NB4 (cell line): Measurements from ENCODE around the gene CCR7.

Experiments
- MYC ChIP-seq: IDR thresholded peaks from 2 replicates; pipeline ENCODE4 v1.6.1; 2011; ENCODE audit warnings: low read depth, low read length
- POLR2A ChIP-seq: IDR thresholded peaks from 2 replicates; pipeline ENCODE4 v1.6.1; 2011; ENCODE audit warnings: mild to moderate bottlenecking; ENCODE audit not compliant: insufficient read length; ENCODE audit errors: extremely low read depth
- TF ChIP-seq, protein P1 (sequence below): IDR thresholded peaks from one replicate; pipeline ENCODE4 v1.5.1; 2012; ENCODE audit warnings: low read depth, low read length
- TF ChIP-seq, protein P2 (sequence below): IDR thresholded peaks from 2 replicates; pipeline ENCODE4 v1.6.1; 2011; ENCODE audit warnings: low read depth, low read length

DNA sequence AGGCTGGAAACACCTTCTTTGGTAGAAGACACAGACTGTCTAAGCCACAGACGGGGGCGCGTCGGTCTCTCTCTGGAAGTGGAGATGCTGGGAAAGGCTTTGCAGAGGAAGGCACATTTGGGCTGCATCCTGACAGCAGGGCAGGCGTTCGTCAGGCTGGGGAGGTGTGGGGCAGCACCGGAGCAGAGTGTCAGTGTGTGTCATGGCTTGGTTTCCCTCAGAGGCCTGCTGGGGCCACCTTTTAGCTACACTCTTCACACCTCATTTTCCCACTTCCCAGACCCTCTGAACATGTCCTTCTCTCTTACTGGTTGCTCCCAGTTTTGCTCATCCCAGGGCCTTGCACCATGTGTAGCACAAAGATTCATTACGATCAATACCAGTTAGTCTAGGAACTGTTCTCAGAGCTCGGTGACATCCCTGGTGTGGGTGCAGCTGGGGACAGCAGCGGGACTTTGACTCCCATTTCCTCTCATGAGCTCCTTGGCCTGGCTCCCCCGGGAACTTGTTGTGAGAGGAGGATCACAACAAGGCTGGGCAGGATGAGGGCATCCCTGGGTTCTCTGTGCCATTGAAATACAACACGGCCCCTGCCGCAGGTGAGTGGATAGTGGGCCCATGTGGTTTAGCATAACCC lies 49.3 kb upstream of the CCR7 start:
- TF ChIP-seq, protein P1, sequence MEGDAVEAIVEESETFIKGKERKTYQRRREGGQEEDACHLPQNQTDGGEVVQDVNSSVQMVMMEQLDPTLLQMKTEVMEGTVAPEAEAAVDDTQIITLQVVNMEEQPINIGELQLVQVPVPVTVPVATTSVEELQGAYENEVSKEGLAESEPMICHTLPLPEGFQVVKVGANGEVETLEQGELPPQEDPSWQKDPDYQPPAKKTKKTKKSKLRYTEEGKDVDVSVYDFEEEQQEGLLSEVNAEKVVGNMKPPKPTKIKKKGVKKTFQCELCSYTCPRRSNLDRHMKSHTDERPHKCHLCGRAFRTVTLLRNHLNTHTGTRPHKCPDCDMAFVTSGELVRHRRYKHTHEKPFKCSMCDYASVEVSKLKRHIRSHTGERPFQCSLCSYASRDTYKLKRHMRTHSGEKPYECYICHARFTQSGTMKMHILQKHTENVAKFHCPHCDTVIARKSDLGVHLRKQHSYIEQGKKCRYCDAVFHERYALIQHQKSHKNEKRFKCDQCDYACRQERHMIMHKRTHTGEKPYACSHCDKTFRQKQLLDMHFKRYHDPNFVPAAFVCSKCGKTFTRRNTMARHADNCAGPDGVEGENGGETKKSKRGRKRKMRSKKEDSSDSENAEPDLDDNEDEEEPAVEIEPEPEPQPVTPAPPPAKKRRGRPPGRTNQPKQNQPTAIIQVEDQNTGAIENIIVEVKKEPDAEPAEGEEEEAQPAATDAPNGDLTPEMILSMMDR, result no peak
- TF ChIP-seq, protein P2, sequence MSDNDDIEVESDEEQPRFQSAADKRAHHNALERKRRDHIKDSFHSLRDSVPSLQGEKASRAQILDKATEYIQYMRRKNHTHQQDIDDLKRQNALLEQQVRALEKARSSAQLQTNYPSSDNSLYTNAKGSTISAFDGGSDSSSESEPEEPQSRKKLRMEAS, result no peak
- no peak for TF ChIP-seq POLR2A
- no peak for TF ChIP-seq MYC
